GM12874 (cell line): ENCODE data around the gene NRXN2.

Experiments used
- TF ChIP-seq, protein P1 (sequence below): IDR thresholded peaks from 2 replicates; pipeline ENCODE4 v1.5.1; 2011; ENCODE audit warnings: low read depth, mild to moderate bottlenecking, control low read depth, low read length, moderate library complexity; ENCODE audit not compliant: insufficient read depth

The NRXN2 gene

GRCh38 chr11:64594159-64594939 lies 128.6 kb downstream of the NRXN2 start:
- TF ChIP-seq, protein P1, sequence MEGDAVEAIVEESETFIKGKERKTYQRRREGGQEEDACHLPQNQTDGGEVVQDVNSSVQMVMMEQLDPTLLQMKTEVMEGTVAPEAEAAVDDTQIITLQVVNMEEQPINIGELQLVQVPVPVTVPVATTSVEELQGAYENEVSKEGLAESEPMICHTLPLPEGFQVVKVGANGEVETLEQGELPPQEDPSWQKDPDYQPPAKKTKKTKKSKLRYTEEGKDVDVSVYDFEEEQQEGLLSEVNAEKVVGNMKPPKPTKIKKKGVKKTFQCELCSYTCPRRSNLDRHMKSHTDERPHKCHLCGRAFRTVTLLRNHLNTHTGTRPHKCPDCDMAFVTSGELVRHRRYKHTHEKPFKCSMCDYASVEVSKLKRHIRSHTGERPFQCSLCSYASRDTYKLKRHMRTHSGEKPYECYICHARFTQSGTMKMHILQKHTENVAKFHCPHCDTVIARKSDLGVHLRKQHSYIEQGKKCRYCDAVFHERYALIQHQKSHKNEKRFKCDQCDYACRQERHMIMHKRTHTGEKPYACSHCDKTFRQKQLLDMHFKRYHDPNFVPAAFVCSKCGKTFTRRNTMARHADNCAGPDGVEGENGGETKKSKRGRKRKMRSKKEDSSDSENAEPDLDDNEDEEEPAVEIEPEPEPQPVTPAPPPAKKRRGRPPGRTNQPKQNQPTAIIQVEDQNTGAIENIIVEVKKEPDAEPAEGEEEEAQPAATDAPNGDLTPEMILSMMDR = no peak

- TF ChIP-seq, protein P1 = no peak
Measured at GRCh38 chr11:64593156-64594105, 129.6 kb downstream of the NRXN2 start.

DNA sequence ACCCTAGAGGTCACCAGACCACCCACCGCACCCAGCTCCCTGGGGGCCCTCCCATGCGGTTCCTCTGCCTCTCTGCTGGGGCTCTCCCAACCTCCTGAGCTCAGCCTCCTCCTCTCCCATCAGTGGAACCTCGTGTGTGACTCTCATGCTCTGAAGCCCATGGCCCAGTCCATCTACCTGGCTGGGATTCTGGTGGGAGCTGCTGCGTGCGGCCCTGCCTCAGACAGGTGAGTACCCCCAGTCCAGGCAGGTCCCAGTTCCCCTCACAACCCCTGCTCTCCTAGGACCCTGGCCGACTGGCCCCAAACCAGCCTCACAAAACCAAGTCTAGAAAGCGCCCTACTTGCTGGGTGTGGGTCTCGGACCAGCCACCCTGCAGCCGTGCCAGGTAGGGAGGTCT lies 130.3 kb downstream of the NRXN2 start:
- TF ChIP-seq, protein P1 = no peak

DNA sequence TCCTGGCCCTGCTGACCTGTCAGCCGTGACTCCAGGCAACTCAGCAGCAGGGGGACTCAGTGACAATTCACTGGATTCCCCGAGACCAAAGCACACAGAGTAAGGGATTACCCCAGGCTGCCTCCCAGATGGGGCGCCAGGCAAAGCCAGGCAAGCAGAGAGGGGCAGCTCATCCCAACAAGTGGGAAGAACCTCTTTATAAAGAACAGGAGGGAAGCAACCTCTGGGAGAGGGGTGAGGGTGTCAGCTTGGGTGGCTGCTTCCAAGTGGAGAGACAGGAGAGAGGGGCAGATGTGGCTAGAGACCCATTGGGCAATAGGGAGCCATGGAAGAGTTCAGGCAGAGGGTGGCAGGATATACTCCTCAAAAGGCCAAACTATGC lies 130.8 kb downstream of the NRXN2 start:
- TF ChIP-seq, protein P1 = no peak

DNA sequence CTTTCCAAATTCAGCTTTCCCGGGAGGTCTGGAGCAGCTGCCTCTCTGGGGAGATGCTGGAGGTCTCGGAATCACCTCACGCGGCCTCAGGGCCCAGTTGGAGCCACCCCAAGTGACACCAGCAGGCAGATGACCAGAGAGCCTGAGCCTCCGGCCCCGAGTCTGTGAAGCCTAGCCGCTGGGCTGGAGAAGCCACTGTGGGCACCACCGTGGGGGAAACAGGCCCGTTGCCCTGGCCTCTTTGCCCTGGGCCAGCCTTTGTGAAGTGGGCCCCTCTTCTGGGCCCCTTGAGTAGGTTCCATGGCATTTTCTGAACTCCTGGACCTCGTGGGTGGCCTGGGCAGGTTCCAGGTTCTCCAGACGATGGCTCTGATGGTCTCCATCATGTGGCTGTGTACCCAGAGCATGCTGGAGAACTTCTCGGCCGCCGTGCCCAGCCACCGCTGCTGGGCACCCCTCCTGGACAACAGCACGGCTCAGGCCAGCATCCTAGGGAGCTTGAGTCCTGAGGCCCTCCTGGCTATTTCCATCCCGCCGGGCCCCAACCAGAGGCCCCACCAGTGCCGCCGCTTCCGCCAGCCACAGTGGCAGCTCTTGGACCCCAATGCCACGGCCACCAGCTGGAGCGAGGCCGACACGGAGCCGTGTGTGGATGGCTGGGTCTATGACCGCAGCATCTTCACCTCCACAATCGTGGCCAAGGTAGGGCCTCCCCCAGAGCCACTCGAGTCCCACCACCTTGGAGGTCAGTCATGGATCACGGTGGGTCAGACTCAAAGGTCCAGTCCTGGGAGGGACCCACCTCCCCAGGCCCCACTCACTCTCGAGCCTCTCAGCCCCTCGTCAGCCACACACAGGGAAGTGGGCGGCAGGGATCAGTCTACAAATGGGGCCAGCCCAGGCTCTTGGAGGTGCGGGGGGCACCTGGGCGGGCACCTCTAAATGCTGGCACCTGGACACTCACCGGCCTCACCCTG lies 131.5 kb downstream of the NRXN2 start:
- TF ChIP-seq, protein P1 = no peak

DNA sequence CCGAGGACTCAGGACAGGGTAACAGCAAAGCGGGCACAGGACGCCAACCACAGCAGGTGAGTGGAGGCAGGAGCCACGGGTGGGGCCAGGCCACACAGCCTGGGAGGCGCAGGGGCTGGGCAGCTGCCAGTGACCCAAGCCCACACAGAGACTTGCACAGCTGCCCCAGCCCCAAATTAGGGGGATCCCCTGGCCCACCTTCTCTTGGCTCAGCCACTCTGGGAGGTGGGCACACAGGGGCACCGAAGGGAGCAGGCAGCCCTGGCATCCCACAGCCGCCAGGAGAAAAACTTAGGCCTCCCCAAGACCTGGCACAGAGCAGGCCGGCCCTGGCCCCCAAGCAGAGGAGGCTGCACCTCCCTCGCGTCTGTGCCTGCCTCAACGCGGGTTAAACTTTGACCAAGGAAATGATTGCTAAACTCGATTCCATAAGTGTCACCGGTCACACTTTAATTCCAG lies 132.2 kb downstream of the NRXN2 start, which contains the start of gene SLC22A12:
Gene SLC22A12, plus strand, starts transcription at position 458 of the 459 bp plus-strand sequence. CDS start 337 bp downstream, outside the sequence.
- TF ChIP-seq, protein P1 = no peak

DNA sequence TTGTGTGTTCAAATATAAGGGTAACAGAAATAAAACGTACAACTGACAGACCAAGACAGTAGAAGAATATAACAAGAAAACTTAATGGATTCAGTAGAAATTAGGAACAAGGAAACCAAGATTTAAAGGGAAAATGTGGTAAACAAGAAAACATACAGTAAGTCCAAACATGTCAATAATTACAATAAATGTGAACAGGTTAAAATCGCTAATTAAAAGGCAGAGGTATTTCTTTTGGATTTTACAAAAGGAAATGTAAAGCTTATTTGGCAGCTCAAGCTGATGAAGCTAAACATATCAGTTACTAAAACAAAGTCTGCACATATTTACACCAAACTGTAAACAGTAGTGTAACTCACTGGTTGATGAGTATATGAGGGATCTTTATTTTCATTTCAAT lies 134.3 kb downstream of the NRXN2 start:
- TF ChIP-seq, protein P1 = no peak
